Subcutaneous adipose tissue (tissue), 4 donors: ENCODE data around the gene RFX2. TPM values are rescaled to one million over a fixed set of nuclear protein-coding genes. Genes with fewer than 3 reads are reported as not detected.

Experiments
- CTCF ChIP-seq: fragments of 450-650 bp; IDR thresholded peaks from one replicate; pipeline ENCODE4 v1.5.1; 2016; ENCODE audit warnings: low read depth, mild to moderate bottlenecking, control low read depth, antibody characterized with exemption, moderate library complexity
- total RNA-seq, 4 donors: library from RNA; depleted of rRNA; stranded (reverse); fragments of >200 nt; gene quantifications; one replicate each; pipeline ENCODE4 v1.1.0, GENCODE V29; 2016

RFX2 gene
- total RNA-seq, 4 donors from 2014 or later, result 2.9 to 8.9 (median 7.2) TPM

- TF ChIP-seq CTCF, result no peak
These were observed 63.0 kb downstream of the RFX2 start for GRCh38 chr19:6047256-6047655.

DNA sequence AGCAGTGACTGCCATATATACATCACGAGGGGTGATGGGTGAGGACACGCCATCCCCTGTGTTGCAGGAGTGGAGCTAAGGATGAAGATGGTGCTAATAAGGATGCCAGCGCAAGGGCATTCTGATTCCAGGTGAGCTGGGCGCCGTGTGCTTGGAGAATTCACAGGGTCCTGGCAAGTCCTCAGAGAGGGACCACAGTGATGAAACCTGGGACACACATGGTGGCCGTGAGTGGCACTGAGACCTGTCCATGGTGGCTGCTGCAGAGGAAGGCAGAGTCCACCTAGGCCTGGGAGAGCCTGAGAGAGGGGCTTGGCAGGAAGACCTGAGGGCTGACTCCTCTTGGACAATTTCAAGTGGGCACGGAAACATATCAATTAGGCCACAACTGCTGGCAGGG, 65.2 kb downstream of the RFX2 start:
- no peak for TF ChIP-seq CTCF

DNA sequence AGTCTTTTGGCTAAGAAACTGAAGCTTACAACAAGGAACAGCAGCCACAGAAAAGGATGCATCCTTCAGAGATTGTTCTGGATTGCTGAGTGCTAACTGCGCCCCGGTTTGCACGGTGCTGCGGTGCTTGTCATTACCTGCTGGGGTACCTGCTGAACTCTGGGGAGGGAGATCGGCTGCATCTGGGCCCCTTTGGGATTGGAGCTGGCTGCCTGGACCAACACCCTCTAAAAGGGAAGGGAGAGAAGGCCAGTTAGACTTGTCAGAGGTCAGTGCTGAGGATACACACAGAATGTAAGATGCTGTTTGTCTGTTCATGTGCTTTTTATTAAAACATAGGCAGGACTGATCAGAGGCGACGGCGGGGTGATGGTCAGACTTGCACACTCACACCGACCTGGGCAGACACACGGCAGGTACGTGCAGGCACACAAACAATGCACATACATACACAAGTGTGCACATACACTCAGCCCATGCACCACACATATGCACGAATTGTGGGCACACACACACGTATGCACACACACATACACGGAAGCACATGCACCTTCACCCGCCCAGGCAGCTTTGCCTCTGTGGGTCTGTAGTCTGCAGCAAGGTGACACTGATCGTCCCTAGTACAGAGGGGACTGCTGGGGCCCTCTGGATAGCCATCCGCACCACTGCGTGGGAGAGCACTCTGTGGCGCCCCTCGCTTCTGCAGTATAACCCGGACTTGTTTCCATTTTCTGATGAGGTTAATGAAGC, 66.1 kb downstream of the RFX2 start:
- TF ChIP-seq CTCF, result no peak

DNA sequence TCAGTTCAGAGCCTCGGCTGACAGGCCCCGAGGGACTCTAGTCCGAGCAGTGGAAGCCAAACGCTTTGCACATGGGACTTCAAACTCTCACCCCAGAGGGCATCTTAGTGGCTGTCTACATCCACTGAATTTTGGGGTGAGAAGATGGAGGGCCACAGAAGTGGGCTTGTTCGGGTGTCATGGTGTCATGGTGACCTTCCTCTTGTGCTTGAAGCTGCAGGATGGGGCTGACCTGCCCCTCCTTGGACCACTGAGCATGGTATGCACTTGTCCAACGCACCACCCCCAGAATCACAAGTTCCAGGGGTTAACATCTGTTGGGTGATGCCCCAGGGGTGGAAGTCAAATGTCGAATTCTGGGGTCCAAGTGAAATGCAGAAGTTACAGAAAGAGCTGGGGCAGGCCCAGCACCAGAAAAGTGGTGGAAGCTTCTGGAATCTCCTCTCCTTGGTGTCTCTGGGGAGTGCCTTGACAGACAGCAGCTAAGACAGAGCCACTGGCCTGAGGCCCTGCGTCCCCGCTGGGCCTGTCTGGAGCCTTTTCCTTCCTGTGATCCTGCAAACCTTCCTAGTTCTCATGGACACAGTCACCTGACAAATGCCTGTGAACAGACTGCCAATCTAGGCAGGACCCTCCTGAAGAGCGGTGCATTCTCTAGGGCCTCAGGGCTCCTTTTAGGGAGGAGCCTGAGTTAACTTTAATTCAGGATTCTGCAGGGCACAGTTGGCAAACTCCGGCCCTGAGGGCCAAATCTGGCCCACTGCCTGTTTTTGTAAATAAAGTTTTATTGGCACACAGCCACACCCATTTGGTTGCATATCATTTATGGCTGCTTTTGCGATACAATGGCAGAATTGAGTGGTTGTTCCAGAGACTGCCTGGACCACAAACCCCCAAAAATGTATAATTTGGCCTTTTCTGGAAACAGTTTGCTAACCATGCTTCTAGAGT, 67.2 kb downstream of the RFX2 start:
- TF ChIP-seq CTCF, result no peak

GRCh38 chr19:6041991-6042481, 68.3 kb downstream of the RFX2 start:
- TF ChIP-seq CTCF, result no peak

DNA sequence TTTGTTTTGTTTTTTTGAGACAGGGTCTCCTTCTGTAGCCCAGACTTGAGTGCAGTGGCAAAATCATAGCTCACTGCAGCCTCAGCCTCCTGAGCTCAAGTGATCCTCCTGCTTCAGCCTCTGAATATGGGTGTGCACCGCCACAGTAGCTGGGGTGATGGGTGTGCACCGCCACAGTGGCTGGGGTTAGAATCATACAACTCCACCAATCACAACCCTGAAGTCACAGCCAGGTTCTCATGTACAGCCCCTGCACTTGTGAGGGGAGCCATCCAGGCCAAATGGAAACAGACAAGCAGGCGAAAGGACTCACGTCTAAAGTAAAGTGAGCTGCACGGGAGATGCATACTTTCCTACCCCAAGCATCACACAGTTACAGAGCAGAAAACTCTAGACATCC, 69.2 kb downstream of the RFX2 start:
- TF ChIP-seq CTCF, result no peak
